Activated CD4-positive, alpha-beta memory T cell treated with anti-CD3 and anti-CD28 coated beads, Interleukin-2, amount 10 ng/mL, durations not matched to agents 7 days and 5 days (primary cell): ENCODE results near the gene PARVB. TPM values are rescaled to one million over a fixed set of nuclear protein-coding genes. Genes with fewer than 3 reads are reported as not detected.

Experiments used
- CTCF ChIA-PET: fragments of 350-600 bp; sonication (Branson Sonifier 250); formaldehyde crosslinking; loops from one replicate; lab custom pipeline; 2021; ENCODE audit warnings: antibody characterized with exemption, inconsistent platforms; lab: Charles Lee
- POLR2A ChIA-PET: fragments of 350-600 bp; sonication (Branson Sonifier 250); formaldehyde crosslinking; loops from one replicate; lab custom pipeline; 2021; ENCODE audit warnings: antibody characterized with exemption; lab: Charles Lee
- DNase-seq: peaks from one replicate; pipeline ENCODE4 v3.0.0-alpha.2; 2020
- H3K27ac Mint-ChIP-seq: one replicate; pipeline ENCODE4 v1.8.0; 2021; ENCODE audit warnings: mild to moderate bottlenecking, mixed read lengths
- H3K27me3 Mint-ChIP-seq: one replicate; pipeline ENCODE4 v1.8.0; 2021; ENCODE audit warnings: mixed read lengths
- H3K36me3 Mint-ChIP-seq: one replicate; pipeline ENCODE4 v1.8.0; 2021; ENCODE audit warnings: low read depth, mixed read lengths
- H3K4me1 Mint-ChIP-seq: one replicate; pipeline ENCODE4 v1.8.0; 2021; ENCODE audit warnings: mixed read lengths
- H3K4me3 Mint-ChIP-seq: one replicate; pipeline ENCODE4 v1.8.0; 2021; ENCODE audit warnings: mild to moderate bottlenecking, mixed read lengths
- H3K9me3 Mint-ChIP-seq: one replicate; pipeline ENCODE4 v1.8.0; 2021; ENCODE audit warnings: mixed read lengths
- total RNA-seq, 2 experiments: library from RNA; stranded (reverse); gene quantifications; one replicate each; pipeline ENCODE4 v1.2.3, GENCODE V29; 2021

The PARVB gene
- total RNA-seq, 2 experiments from 2014 or later, result 41.5 to 42.0 TPM

DNA sequence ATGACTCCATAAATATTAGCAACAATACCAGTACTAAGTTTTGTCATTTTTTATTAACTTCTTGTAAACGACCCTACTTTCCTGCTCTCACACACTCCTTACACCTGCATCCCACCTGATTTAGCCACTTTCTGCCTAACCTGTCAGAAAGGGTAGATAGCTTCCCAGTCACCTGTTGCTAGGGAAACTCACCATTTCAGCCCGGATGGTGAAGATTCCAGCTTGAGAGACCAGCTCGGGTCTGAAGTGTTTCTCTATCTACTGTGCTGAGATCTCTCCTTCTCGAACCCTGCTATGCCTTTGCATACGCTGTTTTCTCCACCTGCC is 156.6 kb downstream of the PARVB start, which contains the start of gene PARVG:
PARVG (plus strand) TSS at position 220 of the 327 bp plus-strand sequence. CDS start 2,405 bp downstream, outside the sequence.
- peak within 1 kb of the TSS; percentile 95 for H3K4me3 Mint-ChIP-seq
- H3K36me3 Mint-ChIP-seq, result peaks cover 27% of the 10 kb centered on the region

DNA sequence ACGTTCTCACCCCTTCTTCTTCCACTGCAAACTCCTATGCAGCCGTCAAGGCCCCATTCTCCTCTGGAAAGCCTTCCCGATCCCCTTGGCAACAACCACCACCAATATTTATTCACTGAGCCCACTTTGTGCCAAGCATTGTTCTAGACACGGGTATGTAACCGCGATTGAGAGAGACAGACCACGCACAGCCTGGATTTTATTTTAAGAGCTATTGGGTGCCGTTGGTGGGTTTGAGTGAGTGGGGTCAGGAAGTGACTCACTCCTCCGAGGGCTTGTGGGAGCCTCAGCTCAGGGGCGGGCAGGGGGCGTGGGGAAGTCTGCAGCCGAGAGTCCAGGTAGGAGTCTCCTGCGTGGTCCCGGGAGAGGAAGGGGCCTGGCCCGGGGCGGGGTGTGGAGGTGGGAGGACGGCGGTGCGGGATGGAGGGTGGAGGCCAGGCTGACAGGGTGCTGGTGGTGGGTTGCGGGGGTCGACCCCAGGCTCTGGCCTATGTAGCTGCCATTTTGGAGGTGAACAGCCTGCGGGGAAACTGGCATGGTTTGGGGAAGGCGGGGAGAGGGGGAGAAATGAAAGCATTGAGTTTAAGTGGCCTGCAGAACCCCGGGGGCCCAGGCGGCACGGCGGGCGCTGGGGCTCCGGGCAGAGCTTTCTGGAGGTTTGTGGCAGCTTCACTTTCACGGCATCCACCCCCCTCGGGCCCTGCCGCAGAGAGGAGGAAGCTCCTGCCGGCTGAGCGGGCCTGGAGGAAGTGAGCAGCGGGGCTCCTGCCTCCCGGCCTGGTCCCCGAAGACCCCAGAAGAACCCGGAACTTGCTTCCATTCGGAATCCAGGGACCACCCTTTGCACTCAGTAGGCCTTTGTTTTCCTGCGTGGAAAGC is 157.2 kb downstream of the PARVB start:
- peak; percentile 72 for DNase-seq
- no peaks in the 10 kb centered on the region for H3K9me3 Mint-ChIP-seq
- ChIA-PET POLR2A (interaction anchor here (0.7 to 3.5 kb wide), 19 partner anchors 8 to 994 kb away, joined by 3 to 67 read pairs (median 4); partner anchors contain the start of genes PARVB and SAMM50), CTCF (interaction anchor here (0.7 to 2.2 kb wide), 4 partner anchors 10 to 504 kb away, joined by 3 to 7 read pairs (median 4); no protein-coding TSS in a partner anchor)
- H3K4me1 Mint-ChIP-seq, result peaks cover 22% of the 10 kb centered on the region
- H3K27me3 Mint-ChIP-seq, result peaks cover 25% of the 10 kb centered on the region
- H3K4me3 Mint-ChIP-seq, result peak overlapping the region; percentile 95
- H3K36me3 Mint-ChIP-seq, result peaks cover 27% of the 10 kb centered on the region
- H3K27ac Mint-ChIP-seq, result peak overlapping the region; percentile 94

More for the DNA sequence above, 156.6 kb downstream of the PARVB start, which contains the start of gene PARVG:
- peak; percentile 53 for DNase-seq
- H3K27me3 Mint-ChIP-seq, result peaks cover 25% of the 10 kb centered on the region
- POLR2A ChIA-PET, result interaction anchor here (1.0 to 3.5 kb wide), 10 partner anchors 12 to 993 kb away, joined by 3 to 67 read pairs (median 4); partner anchors contain the start of genes PARVB and SAMM50
- H3K9me3 Mint-ChIP-seq, result no peaks in the 10 kb centered on the region
- H3K27ac Mint-ChIP-seq, result peak within 1 kb of the TSS; percentile 94
- CTCF ChIA-PET, result interaction anchor here (1.1 to 2.2 kb wide), 4 partner anchors 11 to 505 kb away, joined by 3 to 7 read pairs (median 4); no protein-coding TSS in a partner anchor
- peaks cover 22% of the 10 kb centered on the region for H3K4me1 Mint-ChIP-seq

DNA sequence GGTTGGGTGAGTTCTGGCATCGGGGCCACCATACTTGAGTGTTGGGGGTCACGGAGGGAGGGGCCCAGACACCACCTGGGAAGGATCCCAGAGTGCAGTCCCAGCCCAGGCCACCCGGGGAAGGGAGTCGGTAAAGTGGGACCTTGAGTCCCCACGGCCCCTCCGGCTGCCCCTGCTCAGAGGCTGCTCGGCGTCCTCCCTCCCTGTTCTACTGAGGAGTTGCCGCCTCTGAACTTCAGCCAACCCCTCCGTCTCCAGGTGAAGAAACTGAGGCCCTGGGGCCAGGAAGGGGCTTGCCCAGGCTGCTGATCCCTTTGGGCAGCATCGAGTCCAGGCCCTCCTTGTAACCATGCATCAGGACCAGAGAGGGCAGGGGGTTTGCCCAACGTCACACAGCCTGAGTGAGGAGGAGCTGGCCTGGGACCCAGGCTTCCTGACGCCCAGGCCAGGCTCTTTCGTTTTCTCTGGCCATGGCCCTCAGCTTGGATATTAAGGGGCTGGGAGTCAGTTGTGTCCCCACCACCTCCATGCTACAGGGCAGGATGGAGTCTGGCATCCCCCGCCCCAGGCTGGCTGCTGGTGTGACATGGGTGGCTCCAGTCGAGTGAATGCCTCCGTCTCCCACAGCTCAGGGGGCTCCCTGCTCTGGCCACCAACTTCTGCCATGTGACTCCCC is 157.9 kb downstream of the PARVB start:
- peak; percentile 43 for DNase-seq
- Mint-ChIP-seq H3K27ac (peak overlapping the region; percentile 94), H3K4me3 (peak overlapping the region; percentile 95), H3K36me3 (peaks cover 29% of the 10 kb centered on the region), H3K4me1 (peaks cover 22% of the 10 kb centered on the region), H3K27me3 (peaks cover 25% of the 10 kb centered on the region), H3K9me3 (no peaks in the 10 kb centered on the region)
- CTCF ChIA-PET, result interaction anchor here (1.2 kb wide), 1 partner anchor 9 kb away, joined by 3 read pairs; no protein-coding TSS in a partner anchor
- POLR2A ChIA-PET, result interaction anchor here (0.7 to 3.5 kb wide), 16 partner anchors 8 to 994 kb away, joined by 3 to 67 read pairs (median 4); partner anchors contain the start of genes PARVB and SAMM50

GRCh38 chr22:44182588-44183286 is 158.6 kb downstream of the PARVB start:
- H3K4me1 Mint-ChIP-seq, result peaks cover 22% of the 10 kb centered on the region

GRCh38 chr22:44183287-44183588 is 159.1 kb downstream of the PARVB start:
- peak overlapping the region; percentile 95 for H3K4me3 Mint-ChIP-seq
- H3K27ac Mint-ChIP-seq, result peak overlapping the region; percentile 94
- H3K36me3 Mint-ChIP-seq, result peaks cover 32% of the 10 kb centered on the region
- POLR2A ChIA-PET, result interaction anchor here (1.2 to 3.5 kb wide), 6 partner anchors 9 to 159 kb away, joined by 3 to 67 read pairs (median 3); partner anchors contain the start of gene PARVB
- no peak for DNase-seq
- H3K27me3 Mint-ChIP-seq, result peaks cover 18% of the 10 kb centered on the region
- H3K9me3 Mint-ChIP-seq, result no peaks in the 10 kb centered on the region
- CTCF ChIA-PET, result no interaction called here
- H3K4me1 Mint-ChIP-seq, result peaks cover 22% of the 10 kb centered on the region

More at GRCh38 chr22:44182588-44183286, 158.6 kb downstream of the PARVB start:
- Mint-ChIP-seq H3K36me3 (peaks cover 32% of the 10 kb centered on the region), H3K9me3 (no peaks in the 10 kb centered on the region), H3K27ac (peak overlapping the region; percentile 94), H3K4me3 (peak overlapping the region; percentile 95), H3K27me3 (peaks cover 21% of the 10 kb centered on the region)
- POLR2A ChIA-PET, result interaction anchor here (1.1 to 3.5 kb wide), 9 partner anchors 9 to 482 kb away, joined by 3 to 67 read pairs (median 3); partner anchors contain the start of gene PARVB
- CTCF ChIA-PET, result no interaction called here
- peak; percentile 75 for DNase-seq

DNA sequence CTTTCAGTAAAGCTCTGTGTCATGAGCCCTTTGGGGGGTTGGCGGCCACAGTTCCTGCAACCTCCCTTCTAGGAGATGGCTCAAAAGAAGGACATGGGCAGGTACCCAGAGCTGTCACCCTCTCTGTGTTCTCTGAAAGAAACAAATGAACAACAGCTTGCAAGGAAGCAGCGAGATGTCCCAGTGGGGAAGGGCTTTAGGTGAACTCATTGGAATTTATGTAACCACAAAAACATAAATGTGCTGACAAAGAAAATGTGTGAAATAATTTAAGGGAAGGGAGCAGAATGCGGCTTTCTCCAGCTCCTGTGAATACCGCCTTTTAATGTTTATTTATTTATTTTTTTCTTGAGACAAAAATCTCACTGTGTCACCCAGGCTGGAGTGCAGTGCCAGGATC is 159.9 kb downstream of the PARVB start:
- no peak for DNase-seq
- no peaks in the 10 kb centered on the region for H3K9me3 Mint-ChIP-seq
- H3K4me3 Mint-ChIP-seq, result no peak overlapping the region
- H3K27ac Mint-ChIP-seq, result no peak overlapping the region
- H3K4me1 Mint-ChIP-seq, result peaks cover 22% of the 10 kb centered on the region
- CTCF ChIA-PET, result no interaction called here
- peaks cover 32% of the 10 kb centered on the region for H3K36me3 Mint-ChIP-seq
- peaks cover 14% of the 10 kb centered on the region for H3K27me3 Mint-ChIP-seq
- POLR2A ChIA-PET, result interaction anchor here (1.2 kb wide), 1 partner anchor 24 kb away, joined by 3 read pairs; no protein-coding TSS in a partner anchor

GRCh38 chr22:44185237-44186120 is 161.4 kb downstream of the PARVB start:
- CTCF ChIA-PET, result no interaction called here
- Mint-ChIP-seq H3K27ac (no peak overlapping the region), H3K36me3 (peaks cover 32% of the 10 kb centered on the region), H3K9me3 (no peaks in the 10 kb centered on the region), H3K4me3 (no peak overlapping the region), H3K4me1 (peaks cover 28% of the 10 kb centered on the region), H3K27me3 (peaks cover 6% of the 10 kb centered on the region)
- POLR2A ChIA-PET, result no interaction called here
- DNase-seq, result no peak

DNA sequence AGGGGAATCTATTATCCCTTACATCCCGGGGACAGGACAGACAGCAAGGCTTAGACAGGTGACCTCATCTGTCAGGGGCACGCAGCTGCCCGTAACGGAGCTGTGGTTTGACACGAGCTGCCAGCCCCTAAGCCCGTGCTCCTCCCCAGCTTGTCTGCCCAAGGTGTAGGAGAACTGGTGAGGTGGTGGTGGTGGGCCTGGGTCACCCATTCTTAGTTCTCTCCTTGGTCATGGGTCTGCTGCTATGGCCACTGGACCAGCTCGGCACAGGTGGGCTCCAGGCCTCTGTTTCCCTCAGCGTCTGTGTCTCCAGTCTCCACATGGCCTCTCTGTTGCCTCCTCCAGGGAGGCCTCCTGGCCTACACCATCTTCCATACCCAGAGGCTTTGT is 162.0 kb downstream of the PARVB start:
- DNase-seq, result no peak
- Mint-ChIP-seq H3K4me3 (no peak overlapping the region), H3K27me3 (no peaks in the 10 kb centered on the region), H3K9me3 (no peaks in the 10 kb centered on the region), H3K27ac (no peak overlapping the region), H3K4me1 (peaks cover 28% of the 10 kb centered on the region), H3K36me3 (peaks cover 29% of the 10 kb centered on the region)
- POLR2A ChIA-PET, result no interaction called here
- CTCF ChIA-PET, result interaction anchor here (0.8 kb wide), 1 partner anchor 193 kb away, joined by 3 read pairs; no protein-coding TSS in a partner anchor

DNA sequence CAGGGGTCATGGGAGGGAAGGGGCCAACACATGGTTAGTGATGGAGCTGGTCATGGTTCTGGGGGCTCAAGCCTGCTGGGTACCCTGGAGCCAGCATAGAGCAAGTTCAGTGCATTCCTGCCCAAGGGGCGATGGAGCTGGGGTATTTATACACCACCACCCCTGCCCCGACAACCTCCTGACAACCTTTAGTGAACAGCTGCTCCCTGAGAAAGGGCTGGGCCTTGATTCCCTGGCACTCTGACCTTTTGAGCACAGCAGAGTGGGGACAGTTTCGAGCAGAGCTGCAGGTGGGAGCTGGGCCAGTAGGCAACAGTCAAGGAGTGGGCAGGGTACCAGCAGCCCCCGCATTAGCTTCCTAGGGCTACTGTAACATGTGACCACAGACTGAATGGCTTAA is 162.6 kb downstream of the PARVB start:
- Mint-ChIP-seq H3K4me3 (no peak overlapping the region), H3K4me1 (peaks cover 34% of the 10 kb centered on the region), H3K36me3 (peaks cover 29% of the 10 kb centered on the region), H3K9me3 (no peaks in the 10 kb centered on the region), H3K27ac (no peak overlapping the region), H3K27me3 (no peaks in the 10 kb centered on the region)
- ChIA-PET POLR2A (no interaction called here), CTCF (interaction anchor here (0.8 kb wide), 1 partner anchor 194 kb away, joined by 3 read pairs; no protein-coding TSS in a partner anchor)
- DNase-seq, result no peak

DNA sequence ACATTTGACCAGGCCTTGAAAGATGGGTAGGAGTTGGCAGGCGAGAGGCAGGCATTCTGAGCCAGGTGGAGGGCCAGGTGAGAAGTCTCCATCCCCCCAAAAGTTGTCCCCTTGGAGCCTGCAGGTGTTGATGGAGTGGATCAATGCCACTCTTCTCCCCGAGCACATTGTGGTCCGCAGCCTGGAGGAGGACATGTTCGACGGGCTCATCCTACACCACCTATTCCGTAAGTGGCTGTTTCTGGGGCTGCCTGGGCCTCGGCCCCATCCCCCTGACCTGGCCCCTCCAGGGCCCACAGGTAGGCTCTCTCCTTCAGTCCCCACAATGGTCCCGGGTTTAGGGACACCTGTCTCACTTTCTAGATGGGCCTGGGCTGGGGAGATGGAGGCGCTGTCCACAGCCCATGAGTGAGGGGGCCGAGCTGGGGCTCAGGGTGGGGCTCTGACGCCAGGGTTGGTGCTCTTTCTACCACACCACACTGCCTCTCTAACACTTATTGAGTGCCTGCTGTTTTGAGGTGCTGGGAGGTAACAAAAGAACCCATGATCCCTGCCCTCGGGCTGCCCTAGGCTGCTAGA is 163.6 kb downstream of the PARVB start:
- ChIA-PET CTCF (no interaction called here), POLR2A (no interaction called here)
- no peak overlapping the region for H3K27ac Mint-ChIP-seq
- DNase-seq, result no peak
- no peaks in the 10 kb centered on the region for H3K27me3 Mint-ChIP-seq
- no peak overlapping the region for H3K4me3 Mint-ChIP-seq
- no peaks in the 10 kb centered on the region for H3K9me3 Mint-ChIP-seq
- peaks cover 26% of the 10 kb centered on the region for H3K36me3 Mint-ChIP-seq
- peaks cover 40% of the 10 kb centered on the region for H3K4me1 Mint-ChIP-seq

GRCh38 chr22:44188316-44188715 is 164.2 kb downstream of the PARVB start:
- ChIA-PET POLR2A (no interaction called here), CTCF (no interaction called here)
- Mint-ChIP-seq H3K27ac (no peak overlapping the region), H3K9me3 (no peaks in the 10 kb centered on the region), H3K4me1 (peaks cover 40% of the 10 kb centered on the region), H3K27me3 (no peaks in the 10 kb centered on the region), H3K36me3 (peaks cover 30% of the 10 kb centered on the region), H3K4me3 (no peak overlapping the region)
- no peak for DNase-seq
